Activated CD8-positive, alpha-beta T cell treated with anti-CD3 and anti-CD28 coated beads for 36 hours (primary cell): ENCODE measurements around the gene MYO10. TPM values are rescaled to one million over a fixed set of nuclear protein-coding genes. Genes with fewer than 3 reads are reported as not detected.

Experiments used
- ATAC-seq: fragments of 200-7000 bp; cut with Tn5 transposase; one replicate; pipeline ENCODE4 v1.10.0; 2021; ENCODE audit warnings: mild to moderate bottlenecking, moderate library complexity
- CTCF ChIA-PET: fragments of 350-600 bp; sonication (Branson Sonifier 250); formaldehyde crosslinking; loops from one replicate; lab custom pipeline; 2021; ENCODE audit warnings: antibody characterized with exemption; lab: Charles Lee
- POLR2A ChIA-PET: fragments of 350-600 bp; sonication (Branson Sonifier 250); formaldehyde crosslinking; loops from one replicate; lab custom pipeline; 2021; ENCODE audit warnings: antibody characterized with exemption; lab: Charles Lee
- DNase-seq: peaks from one replicate; pipeline ENCODE4 v3.0.0-alpha.2; 2020
- H3K27ac Mint-ChIP-seq: one replicate; pipeline ENCODE4 v1.8.0; 2021; ENCODE audit warnings: mild to moderate bottlenecking, mixed read lengths
- H3K27me3 Mint-ChIP-seq: one replicate; pipeline ENCODE4 v1.8.0; 2021; ENCODE audit warnings: mixed read lengths
- H3K36me3 Mint-ChIP-seq: one replicate; pipeline ENCODE4 v1.8.0; 2021; ENCODE audit warnings: low read depth, mixed read lengths
- H3K4me1 Mint-ChIP-seq: one replicate; pipeline ENCODE4 v1.8.0; 2021; ENCODE audit warnings: low read depth, mixed read lengths
- H3K4me3 Mint-ChIP-seq: one replicate; pipeline ENCODE4 v1.8.0; 2021; ENCODE audit warnings: mild to moderate bottlenecking, moderate library complexity, mixed read lengths
- H3K9me3 Mint-ChIP-seq: one replicate; pipeline ENCODE4 v1.8.0; 2021; ENCODE audit warnings: mixed read lengths
- CTCF ChIP-seq: fragments of 200-600 bp; IDR thresholded peaks from one replicate; pipeline ENCODE4 v1.8.0; 2022; ENCODE audit warnings: antibody characterized with exemption, mild to moderate bottlenecking
- intact Hi-C: fragments of 100-400 bp; cut with micrococcal nuclease; formaldehyde crosslinking; loops from one replicate; pipeline ENCODE4 v1.10.0; 2022
- total RNA-seq, 2 experiments: library from RNA; stranded (reverse); gene quantifications; one replicate each; pipeline ENCODE4 v1.2.3, GENCODE V29; 2021

MYO10 gene
- total RNA-seq, 2 experiments from 2014 or later: 0.09 TPM; not detected in 1

- ChIA-PET CTCF (interaction anchor here (0.9 kb wide), 1 partner anchor 68 kb away, joined by 3 read pairs; no protein-coding TSS in a partner anchor), POLR2A (no interaction called here)
- Mint-ChIP-seq H3K9me3 (no peaks in the 10 kb centered on the region), H3K36me3 (no peaks in the 10 kb centered on the region), H3K27me3 (peaks cover 3% of the 10 kb centered on the region), H3K4me1 (no peaks in the 10 kb centered on the region), H3K27ac (no peak overlapping the region), H3K4me3 (no peak overlapping the region)
- intact Hi-C loops: no loop called here
- DNase-seq (peak; percentile 16), ATAC-seq (no peak)
- no peak for TF ChIP-seq CTCF
Measured at GRCh38 chr5:16679863-16680262, 256.2 kb downstream of the MYO10 start.

- no peak for DNase-seq
- no peaks in the 10 kb centered on the region for H3K4me1 Mint-ChIP-seq
- ChIA-PET POLR2A (no interaction called here), CTCF (interaction anchor here (0.9 to 1.3 kb wide), 2 partner anchors 11 to 68 kb away, joined by 3 to 4 read pairs; no protein-coding TSS in a partner anchor)
- no peak for ATAC-seq
- TF ChIP-seq CTCF: no peak
- no peak overlapping the region for H3K4me3 Mint-ChIP-seq
- H3K27me3 Mint-ChIP-seq: peaks cover 3% of the 10 kb centered on the region
- intact Hi-C loops: no loop called here
- H3K36me3 Mint-ChIP-seq: no peaks in the 10 kb centered on the region
- no peak overlapping the region for H3K27ac Mint-ChIP-seq
- no peaks in the 10 kb centered on the region for H3K9me3 Mint-ChIP-seq
Measured at GRCh38 chr5:16679190-16679589, 256.9 kb downstream of the MYO10 start.

GRCh38 chr5:16675806-16676205 is 260.3 kb downstream of the MYO10 start:
- intact Hi-C loops: no loop called here
- Mint-ChIP-seq H3K4me3 (no peak overlapping the region), H3K27ac (no peak overlapping the region), H3K9me3 (no peaks in the 10 kb centered on the region), H3K36me3 (no peaks in the 10 kb centered on the region), H3K4me1 (peaks cover 8% of the 10 kb centered on the region), H3K27me3 (peaks cover 1% of the 10 kb centered on the region)
- DNase-seq (no peak), ATAC-seq (no peak)
- ChIA-PET POLR2A (interaction anchor here (1.4 kb wide), 1 partner anchor 141 kb away, joined by 3 read pairs; no protein-coding TSS in a partner anchor), CTCF (interaction anchor here (1.3 kb wide), 1 partner anchor 9 kb away, joined by 8 read pairs; no protein-coding TSS in a partner anchor)
- TF ChIP-seq CTCF: no peak

- no peak for ATAC-seq
- intact Hi-C loops: no loop called here
- H3K27me3 Mint-ChIP-seq: no peaks in the 10 kb centered on the region
- DNase-seq: no peak
- ChIA-PET POLR2A (interaction anchor here (1.4 kb wide), 1 partner anchor 140 kb away, joined by 3 read pairs; no protein-coding TSS in a partner anchor), CTCF (interaction anchor here (1.2 kb wide), 1 partner anchor 17 kb away, joined by 3 read pairs; no protein-coding TSS in a partner anchor)
- H3K4me1 Mint-ChIP-seq: peaks cover 8% of the 10 kb centered on the region
- no peak overlapping the region for H3K4me3 Mint-ChIP-seq
- no peaks in the 10 kb centered on the region for H3K36me3 Mint-ChIP-seq
- no peak overlapping the region for H3K27ac Mint-ChIP-seq
- TF ChIP-seq CTCF: no peak
- H3K9me3 Mint-ChIP-seq: no peaks in the 10 kb centered on the region
Measured at GRCh38 chr5:16674750-16675149, 261.3 kb downstream of the MYO10 start.
